Nephron (organoid): Measurements from ENCODE around the gene TANK.

Source experiments
- H3K27ac Mint-ChIP-seq, 3 experiments: 2 replicates each; pipeline ENCODE4 v1.8.0; 2020; ENCODE audit warnings: mixed read lengths in 3 of 3, mild to moderate bottlenecking in 2 of 3, moderate library complexity in 1 of 3
- H3K27me3 Mint-ChIP-seq: 2 replicates; pipeline ENCODE4 v1.8.0; 2021; ENCODE audit warnings: low read depth, mild to moderate bottlenecking, moderate library complexity, mixed read lengths
- H3K36me3 Mint-ChIP-seq: 2 replicates; pipeline ENCODE4 v1.8.0; 2020; ENCODE audit warnings: low read depth, mixed read lengths
- H3K4me1 Mint-ChIP-seq: 2 replicates; pipeline ENCODE4 v1.8.0; 2020; ENCODE audit warnings: mixed read lengths
- H3K4me3 Mint-ChIP-seq, 3 experiments: 2 replicates each; pipeline ENCODE4 v1.8.0; 2020; ENCODE audit warnings: mild to moderate bottlenecking in 3 of 3, mixed read lengths in 3 of 3, moderate library complexity in 2 of 3
- H3K9me3 Mint-ChIP-seq: 2 replicates; pipeline ENCODE4 v1.8.0; 2020; ENCODE audit warnings: mixed read lengths
- TF ChIP-seq, protein P1 (sequence below), 3 experiments: fragments of 200-600 bp; sonication (generic); IDR thresholded peaks; one replicate each; pipeline ENCODE4 v1.5.0; 2021; ENCODE audit warnings: antibody characterized with exemption in 3 of 3; ENCODE audit not compliant: unreplicated experiment in 3 of 3

The TANK gene

DNA sequence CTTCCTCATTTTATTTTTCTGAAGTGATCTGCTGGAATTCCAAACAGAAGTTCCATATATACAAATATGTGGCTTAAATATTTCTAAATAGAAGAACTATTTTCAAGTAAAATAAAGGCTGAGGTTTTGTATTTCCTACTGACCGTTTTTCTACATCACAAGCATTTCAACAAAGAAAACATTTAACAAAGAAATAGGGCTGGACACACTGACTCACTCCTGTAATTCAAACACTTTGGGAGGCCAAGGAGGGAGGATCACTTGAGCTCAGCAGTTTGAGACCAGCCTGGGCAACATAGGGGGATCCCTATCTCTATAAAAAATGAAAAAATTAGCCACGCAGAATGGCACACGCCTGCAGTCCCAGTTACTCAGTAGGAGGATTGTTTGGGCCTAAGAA is 44.6 kb downstream of the TANK start:
- Mint-ChIP-seq H3K4me3 (no peak overlapping the region), H3K9me3 (no peaks in the 10 kb centered on the region), H3K27me3 (no peaks in the 10 kb centered on the region), H3K36me3 (peaks cover 23% of the 10 kb centered on the region), H3K27ac (no peak overlapping the region), H3K4me1 (no peaks in the 10 kb centered on the region)
- TF ChIP-seq, protein P1, sequence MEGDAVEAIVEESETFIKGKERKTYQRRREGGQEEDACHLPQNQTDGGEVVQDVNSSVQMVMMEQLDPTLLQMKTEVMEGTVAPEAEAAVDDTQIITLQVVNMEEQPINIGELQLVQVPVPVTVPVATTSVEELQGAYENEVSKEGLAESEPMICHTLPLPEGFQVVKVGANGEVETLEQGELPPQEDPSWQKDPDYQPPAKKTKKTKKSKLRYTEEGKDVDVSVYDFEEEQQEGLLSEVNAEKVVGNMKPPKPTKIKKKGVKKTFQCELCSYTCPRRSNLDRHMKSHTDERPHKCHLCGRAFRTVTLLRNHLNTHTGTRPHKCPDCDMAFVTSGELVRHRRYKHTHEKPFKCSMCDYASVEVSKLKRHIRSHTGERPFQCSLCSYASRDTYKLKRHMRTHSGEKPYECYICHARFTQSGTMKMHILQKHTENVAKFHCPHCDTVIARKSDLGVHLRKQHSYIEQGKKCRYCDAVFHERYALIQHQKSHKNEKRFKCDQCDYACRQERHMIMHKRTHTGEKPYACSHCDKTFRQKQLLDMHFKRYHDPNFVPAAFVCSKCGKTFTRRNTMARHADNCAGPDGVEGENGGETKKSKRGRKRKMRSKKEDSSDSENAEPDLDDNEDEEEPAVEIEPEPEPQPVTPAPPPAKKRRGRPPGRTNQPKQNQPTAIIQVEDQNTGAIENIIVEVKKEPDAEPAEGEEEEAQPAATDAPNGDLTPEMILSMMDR (IDR thresholded peaks at IDR 0.05; ENCODE audit: unreplicated experiment in 3 of 3), result no peak

DNA sequence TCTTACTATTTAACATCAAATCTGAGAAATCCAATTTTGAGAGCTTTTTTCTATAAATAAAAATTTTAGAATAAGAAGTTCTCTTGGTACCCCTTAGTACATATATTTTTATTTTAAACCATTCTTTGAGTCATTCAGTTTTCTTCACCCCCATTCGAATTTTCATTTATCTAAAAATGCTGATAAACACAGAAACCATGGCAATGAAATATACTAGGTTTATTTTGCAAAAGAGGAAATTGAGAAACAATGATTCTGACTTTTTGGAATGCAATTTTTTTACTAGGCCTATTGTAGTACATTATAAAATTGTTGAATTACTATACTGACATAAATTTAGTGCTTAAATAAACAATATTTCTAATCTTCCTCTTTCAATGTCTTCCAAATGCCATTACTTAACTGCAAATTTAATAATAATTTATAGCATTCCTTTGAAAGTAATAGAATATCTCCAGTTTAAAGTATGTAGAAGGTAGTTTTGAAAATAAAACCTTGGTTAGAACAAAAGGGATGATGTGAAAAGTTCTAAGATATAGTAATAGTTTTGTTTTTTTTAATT is 46.3 kb downstream of the TANK start:
- Mint-ChIP-seq H3K27ac (no peak overlapping the region), H3K27me3 (no peaks in the 10 kb centered on the region), H3K4me1 (no peaks in the 10 kb centered on the region), H3K36me3 (peaks cover 19% of the 10 kb centered on the region), H3K9me3 (no peaks in the 10 kb centered on the region), H3K4me3 (no peak overlapping the region)
- TF ChIP-seq, protein P1 (IDR thresholded peaks at IDR 0.05; ENCODE audit: unreplicated experiment in 3 of 3), result no peak

DNA sequence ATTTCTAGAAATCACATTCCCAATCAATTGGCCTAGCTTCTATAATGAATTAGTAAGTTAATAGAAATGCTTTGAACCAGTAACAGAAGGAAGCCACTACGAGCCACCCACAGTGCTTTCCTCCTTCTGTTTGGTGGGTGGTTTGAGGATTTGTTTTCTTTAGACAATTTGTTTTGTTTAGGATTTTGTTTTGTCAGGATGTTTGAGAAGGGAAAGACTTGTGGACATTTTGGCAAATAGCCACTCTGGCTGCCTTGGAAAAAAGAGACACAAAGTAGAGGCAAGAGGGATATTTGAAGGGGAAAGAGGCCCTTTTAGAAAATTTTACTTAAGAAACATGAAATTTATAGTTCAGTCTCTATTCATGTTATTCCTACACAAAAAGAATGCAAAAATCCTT is 47.7 kb downstream of the TANK start:
- Mint-ChIP-seq H3K4me3 (no peak overlapping the region), H3K4me1 (no peaks in the 10 kb centered on the region), H3K27ac (no peak overlapping the region), H3K36me3 (peaks cover 26% of the 10 kb centered on the region), H3K9me3 (no peaks in the 10 kb centered on the region), H3K27me3 (no peaks in the 10 kb centered on the region)
- TF ChIP-seq, protein P1 (IDR thresholded peaks at IDR 0.05; ENCODE audit: unreplicated experiment in 3 of 3), result no peak

DNA sequence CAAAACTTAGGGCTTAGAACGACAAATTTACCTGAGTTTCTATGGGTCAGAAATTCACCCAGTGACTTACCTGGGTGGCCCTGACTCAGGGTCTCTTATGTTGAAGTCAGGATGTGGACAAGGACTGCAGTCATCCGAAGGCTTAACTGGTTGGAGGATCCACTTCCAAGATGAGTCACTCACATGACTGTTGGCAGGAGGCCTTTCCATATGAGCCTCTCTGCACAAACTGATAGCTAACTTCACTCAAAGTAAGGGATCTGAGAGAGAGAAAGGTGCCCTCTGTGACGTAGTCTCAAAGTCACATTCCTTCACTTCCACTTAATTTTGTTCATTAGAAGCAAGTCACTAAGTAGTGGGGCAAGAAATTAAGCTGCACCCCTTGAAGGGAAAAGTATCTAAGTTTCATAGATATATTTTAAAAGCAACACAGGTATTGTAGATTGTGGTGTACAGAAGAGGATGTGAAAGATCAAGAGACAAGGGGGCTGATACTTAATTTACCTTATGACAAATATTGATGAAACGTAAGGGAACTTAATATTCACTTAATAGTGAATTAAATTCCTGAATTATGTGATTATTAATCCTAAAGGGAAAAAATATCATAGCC is 48.4 kb downstream of the TANK start:
- Mint-ChIP-seq H3K4me3 (no peak overlapping the region), H3K9me3 (no peaks in the 10 kb centered on the region), H3K4me1 (no peaks in the 10 kb centered on the region), H3K27ac (no peak overlapping the region), H3K27me3 (no peaks in the 10 kb centered on the region), H3K36me3 (peaks cover 30% of the 10 kb centered on the region)
- TF ChIP-seq, protein P1 (IDR thresholded peaks at IDR 0.05; ENCODE audit: unreplicated experiment in 3 of 3), result no peak

DNA sequence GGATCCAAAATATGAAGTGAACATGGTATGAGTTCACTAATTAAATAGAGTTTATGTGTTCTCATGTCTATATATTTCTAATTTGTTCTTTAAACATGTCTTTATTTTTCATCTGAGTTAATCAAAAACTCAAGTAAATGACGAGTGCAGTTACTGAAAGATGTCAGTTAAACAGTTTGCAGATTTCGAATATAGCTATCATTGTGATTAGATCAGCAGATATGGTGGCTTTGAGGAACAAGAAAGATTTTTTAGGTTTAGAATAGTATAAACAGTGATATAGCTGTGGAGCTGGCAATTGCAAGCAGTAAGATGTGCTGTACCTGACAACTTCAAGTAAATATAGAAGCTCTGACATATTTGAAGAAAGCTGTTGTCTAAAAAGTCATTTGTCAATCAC is 49.7 kb downstream of the TANK start:
- Mint-ChIP-seq H3K36me3 (peaks cover 33% of the 10 kb centered on the region), H3K4me3 (no peak overlapping the region), H3K27ac (no peak overlapping the region), H3K27me3 (no peaks in the 10 kb centered on the region), H3K9me3 (no peaks in the 10 kb centered on the region), H3K4me1 (no peaks in the 10 kb centered on the region)
- TF ChIP-seq, protein P1 (IDR thresholded peaks at IDR 0.05; ENCODE audit: unreplicated experiment in 3 of 3), result no peak

DNA sequence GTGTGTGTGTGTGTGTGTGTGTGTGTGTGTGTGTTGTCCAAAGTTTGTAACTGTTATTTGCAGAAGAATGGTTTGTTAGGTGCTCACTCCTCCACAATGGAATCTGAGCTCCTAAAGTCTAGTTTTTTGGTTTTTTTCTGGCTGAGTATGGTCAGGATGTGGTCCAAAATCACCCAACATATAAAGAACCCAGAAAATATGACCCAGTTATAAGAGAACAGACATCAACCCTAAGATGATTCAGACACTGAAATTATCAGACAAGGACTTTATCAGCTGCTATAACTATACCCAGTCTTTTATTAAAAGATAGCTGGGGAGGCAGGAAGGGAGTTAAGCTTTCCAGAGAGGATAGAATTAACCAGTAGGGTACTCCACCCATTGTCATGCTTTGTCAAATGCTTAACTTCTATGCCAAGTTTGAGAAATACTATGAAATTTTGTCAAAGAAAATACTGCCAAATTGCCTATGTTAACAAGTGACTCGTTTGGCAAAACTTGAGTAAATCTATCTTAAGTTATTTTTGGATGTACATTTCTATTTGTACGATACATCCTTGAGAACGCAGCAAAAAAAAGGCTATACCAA is 57.5 kb downstream of the TANK start:
- Mint-ChIP-seq H3K36me3 (peaks cover 28% of the 10 kb centered on the region), H3K9me3 (no peaks in the 10 kb centered on the region), H3K27me3 (no peaks in the 10 kb centered on the region), H3K27ac (no peak overlapping the region), H3K4me1 (no peaks in the 10 kb centered on the region), H3K4me3 (no peak overlapping the region)
- TF ChIP-seq, protein P1 (IDR thresholded peaks at IDR 0.05; ENCODE audit: unreplicated experiment in 3 of 3), result no peak
